CD1c-positive myeloid dendritic cell (primary cell): ENCODE measurements around the gene SLC49A3.
"Not testable (repeated sequence)": the region's sequence is repeated elsewhere in the genome, so short reads cannot be mapped to it uniquely, and the experiment has no call there.

Source experiments
- DNase-seq: peaks from one replicate; pipeline ENCODE4 v3.0.0-alpha.2; 2016; ENCODE audit errors: extremely low spot score

SLC49A3 gene

DNA sequence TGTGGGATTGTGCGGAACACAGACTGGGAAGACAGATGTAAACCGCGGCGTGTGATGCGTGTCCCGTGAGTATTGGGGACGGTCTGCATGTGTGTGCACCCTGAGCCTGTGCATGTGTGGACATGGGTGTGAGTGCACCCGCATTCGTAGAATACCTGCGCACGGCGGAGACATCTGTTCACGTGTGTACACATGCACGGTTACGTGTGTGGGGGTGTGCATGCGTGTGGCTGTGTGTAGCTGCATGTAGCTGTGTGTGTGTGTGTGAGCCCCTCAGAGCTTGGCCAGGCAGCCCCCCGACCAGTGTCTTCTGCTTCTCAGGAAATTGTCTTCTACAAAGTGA is 34.5 kb downstream of the SLC49A3 start:
- no peak for DNase-seq

GRCh38 chr4:653831-654502 is 35.0 kb downstream of the SLC49A3 start:
- no peak for DNase-seq

- no peak for DNase-seq
Measured at GRCh38 chr4:653080-653821, 35.7 kb downstream of the SLC49A3 start.

- no peak for DNase-seq
Measured at GRCh38 chr4:651884-652642, 36.9 kb downstream of the SLC49A3 start.

GRCh38 chr4:650951-651883 is 37.7 kb downstream of the SLC49A3 start:
- no peak for DNase-seq

DNA sequence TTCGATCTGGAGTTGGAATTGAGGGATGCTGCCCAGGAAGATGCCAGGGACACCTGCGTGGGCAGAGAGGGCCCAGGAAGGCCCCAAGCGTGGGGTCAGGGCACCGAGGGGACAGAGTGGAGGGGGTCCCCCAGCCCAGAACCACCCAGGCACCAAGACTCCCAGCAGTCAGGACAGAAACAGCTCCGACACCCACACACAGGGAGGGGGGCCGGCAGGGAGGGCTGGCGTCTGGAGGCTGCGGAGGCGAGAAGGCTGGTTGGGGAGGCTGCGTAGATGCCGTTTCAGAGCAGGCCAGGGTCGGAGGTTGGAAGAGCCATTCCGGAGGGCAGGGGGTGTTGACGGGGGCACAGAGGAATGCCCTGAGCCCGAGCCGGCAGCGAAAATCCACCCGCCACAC is 38.5 kb downstream of the SLC49A3 start:
- DNase-seq: no peak

GRCh38 chr4:649751-650310 is 39.1 kb downstream of the SLC49A3 start:
- no peak for DNase-seq

GRCh38 chr4:649293-649625 is 39.7 kb downstream of the SLC49A3 start:
- no peak for DNase-seq

GRCh38 chr4:648579-649292 is 40.2 kb downstream of the SLC49A3 start:
- no peak for DNase-seq

- no peak for DNase-seq
Measured at GRCh38 chr4:647481-647880, 41.5 kb downstream of the SLC49A3 start.

DNA sequence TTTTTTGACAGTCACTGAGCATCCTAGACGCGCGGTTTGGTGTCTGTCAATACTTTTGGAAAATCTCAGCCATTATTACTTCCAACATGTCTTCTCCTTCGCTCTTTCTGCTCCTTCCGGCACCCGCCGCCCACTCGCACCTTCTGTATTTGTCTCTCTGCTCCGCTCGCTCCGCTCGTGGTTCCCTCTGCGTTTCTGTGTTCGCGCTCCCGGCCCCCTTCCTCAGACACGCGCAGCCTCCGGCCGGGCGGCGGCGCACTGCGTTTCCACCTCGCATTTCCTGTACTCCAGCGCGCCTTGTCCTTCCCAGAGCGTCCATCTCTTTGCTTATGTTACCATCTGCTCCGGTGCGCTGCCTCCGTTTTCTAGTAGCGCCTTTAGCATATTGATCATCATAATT is 42.5 kb downstream of the SLC49A3 start:
- no peak for DNase-seq

DNA sequence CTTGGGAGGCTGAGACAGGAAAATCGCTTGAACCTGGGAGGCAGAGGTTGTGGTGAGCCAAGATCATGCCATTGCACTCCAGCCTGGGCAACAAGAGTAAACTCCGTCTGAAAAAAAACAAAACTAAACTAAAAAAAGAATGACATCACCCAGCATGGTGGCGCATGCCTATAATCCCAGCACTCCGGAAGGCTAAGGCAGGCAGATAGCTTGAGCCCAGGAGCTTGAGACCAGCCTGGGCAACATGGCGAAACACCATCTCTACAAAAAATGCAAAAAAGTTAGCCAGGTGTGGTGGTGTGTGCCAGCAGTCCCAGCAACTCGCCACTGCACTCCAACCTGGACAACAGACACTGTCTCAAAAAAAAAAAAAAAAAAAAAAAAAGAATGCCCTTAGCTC is 46.6 kb downstream of the SLC49A3 start:
- not testable (repeated sequence) for DNase-seq

DNA sequence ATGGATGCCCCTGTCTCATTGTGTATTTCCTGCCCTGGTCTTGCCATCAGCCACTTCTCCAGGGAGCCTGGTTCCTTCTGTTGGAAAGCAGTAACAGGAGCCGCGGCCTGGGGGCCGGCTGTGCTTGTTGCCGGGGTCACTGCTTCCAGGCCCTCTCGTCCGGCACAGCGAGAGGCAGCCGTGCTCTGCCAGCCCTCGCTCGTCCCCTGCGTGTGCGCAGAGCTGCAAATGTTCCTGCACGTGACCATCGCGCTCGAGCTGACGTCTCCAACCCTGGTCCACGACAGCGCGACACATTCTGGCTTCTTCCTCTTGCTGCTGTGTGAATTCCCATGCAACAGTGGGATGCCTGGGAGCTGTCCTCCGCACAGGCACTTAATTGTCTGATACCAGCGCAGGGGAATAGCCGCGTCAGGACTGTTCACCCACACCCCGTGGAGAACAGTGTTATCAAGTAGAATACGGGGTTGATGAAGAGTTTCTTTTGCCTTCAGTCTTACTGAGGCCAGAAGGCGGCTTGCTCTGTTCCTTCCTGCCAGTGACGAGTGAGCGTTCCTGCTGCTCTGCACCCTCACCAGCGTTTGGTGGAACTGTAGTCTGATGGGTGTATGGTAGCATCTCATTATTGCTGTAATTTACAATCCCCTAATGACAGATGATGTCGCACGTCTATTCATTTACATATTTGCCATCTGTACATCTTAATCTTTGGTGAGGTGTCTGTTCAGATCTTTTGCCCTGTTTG is 51.2 kb downstream of the SLC49A3 start:
- DNase-seq: no peak

DNA sequence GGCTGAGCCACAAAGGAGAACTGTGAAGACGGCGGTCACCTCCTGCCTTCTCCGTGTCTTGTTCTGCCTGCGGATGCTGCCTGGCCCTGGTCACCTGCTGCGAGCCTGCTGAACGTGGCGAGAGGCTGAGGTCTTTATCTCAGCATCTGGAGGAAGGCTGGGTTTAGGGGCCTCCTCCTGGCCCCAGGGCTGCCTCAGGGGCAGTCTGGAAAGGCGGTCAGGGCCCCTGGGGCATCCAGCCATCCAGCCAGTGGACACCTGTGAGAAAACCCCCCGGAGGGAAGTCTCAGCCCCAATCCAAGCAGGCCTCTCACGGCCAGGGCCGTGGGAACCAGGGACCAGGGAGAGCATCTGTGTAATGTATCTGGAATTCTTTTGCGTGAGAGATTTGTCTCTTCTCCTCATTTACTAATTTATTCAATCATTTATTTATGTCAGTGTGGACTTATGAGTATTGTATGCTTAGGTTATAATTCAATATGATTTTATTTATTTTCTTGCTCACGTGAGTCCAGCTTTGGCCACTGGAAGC is 52.3 kb downstream of the SLC49A3 start:
- DNase-seq: no peak

GRCh38 chr4:635851-636627 is 52.9 kb downstream of the SLC49A3 start:
- no peak for DNase-seq

- DNase-seq: not testable (repeated sequence)
Measured at GRCh38 chr4:635066-635835, 53.7 kb downstream of the SLC49A3 start.

DNA sequence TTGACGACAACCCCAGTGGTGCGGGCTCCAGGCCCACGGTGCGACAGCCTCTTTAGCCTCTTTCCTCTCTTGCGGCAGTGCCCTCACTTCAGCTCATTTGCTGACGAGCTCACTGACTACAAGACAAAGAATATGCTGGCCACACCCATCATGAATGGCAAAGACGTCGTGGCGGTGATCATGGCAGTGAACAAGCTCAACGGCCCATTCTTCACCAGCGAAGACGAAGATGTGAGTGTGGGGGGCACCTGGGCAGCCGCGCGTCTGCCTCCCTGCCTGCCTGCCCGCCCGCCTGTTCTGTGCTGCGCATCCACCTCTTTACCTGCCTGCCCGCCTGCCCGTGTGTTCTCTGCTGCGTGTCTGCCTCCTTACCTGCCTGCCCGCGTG is 54.4 kb downstream of the SLC49A3 start:
- no peak for DNase-seq

- no peak for DNase-seq
Measured at GRCh38 chr4:633976-634598, 54.9 kb downstream of the SLC49A3 start.
